ELF-1 (cell line): Measurements from ENCODE around the gene DPAGT1.
"Not testable (repeated sequence)": the region's sequence is repeated elsewhere in the genome, so short reads cannot be mapped to it uniquely, and the experiment has no call there.

Source experiments
- DNase-seq: peaks from one replicate; pipeline ENCODE4 v3.0.0-alpha.2; 2016; ENCODE audit warnings: low read depth, low spot score

DPAGT1 gene

GRCh38 chr11:119093942-119094815 lies 7.5 kb downstream of the DPAGT1 start:
- DNase-seq = peak; percentile 46

GRCh38 chr11:119092880-119093842 lies 8.5 kb downstream of the DPAGT1 start:
- DNase-seq = peak; percentile 18

- peak; percentile 42 for DNase-seq
Measured at GRCh38 chr11:119091966-119092879, 9.4 kb downstream of the DPAGT1 start.

- peak; percentile 10 for DNase-seq
Measured at GRCh38 chr11:119091178-119091577, 10.5 kb downstream of the DPAGT1 start.

GRCh38 chr11:119089319-119089718 lies 12.3 kb downstream of the DPAGT1 start:
- DNase-seq = no peak

DNA sequence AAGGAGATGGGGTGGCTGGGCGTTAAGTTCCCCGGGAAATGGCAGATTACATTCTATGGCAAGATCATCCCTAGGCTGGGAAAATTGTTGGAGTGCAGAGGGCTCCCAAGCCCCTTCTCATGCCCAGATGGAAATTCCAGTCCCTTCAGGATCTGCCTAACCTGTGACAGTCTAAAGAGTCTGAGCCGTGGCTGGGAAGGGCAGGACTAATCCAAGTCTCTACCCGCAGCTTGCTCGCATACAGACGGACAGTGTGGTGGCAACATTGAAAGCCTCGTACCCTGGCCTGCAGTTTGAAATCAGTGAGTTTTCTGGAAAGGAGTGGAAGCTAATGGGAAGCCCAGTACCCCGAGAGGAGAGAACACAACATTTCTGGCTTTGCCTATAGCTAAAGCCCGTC lies 13.2 kb downstream of the DPAGT1 start:
- DNase-seq = no peak

GRCh38 chr11:119087747-119088241 lies 13.9 kb downstream of the DPAGT1 start:
- DNase-seq = no peak

GRCh38 chr11:119087123-119087522 lies 14.5 kb downstream of the DPAGT1 start:
- DNase-seq = no peak

DNA sequence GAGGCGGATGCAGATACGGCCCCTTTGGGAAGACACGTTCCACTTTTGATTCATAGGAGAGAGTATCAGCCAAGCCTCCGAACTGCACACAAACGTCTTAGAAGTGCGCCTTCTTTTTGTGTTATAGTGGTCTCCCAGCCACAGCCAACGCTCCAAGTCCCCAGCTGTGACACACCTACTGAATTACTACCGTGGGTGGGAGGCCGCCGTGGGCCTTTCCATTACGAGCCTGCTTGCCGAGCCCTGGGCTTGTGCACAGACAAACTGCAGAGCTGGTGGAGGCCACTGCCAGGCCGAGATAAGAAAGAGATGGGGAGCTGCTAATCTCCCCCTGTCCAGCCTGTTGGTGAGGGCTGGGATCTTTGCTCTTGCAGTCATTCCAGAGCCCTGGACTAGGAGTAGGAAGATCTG lies 16.2 kb downstream of the DPAGT1 start:
- DNase-seq = peak; percentile 37

GRCh38 chr11:119084663-119085436 lies 16.8 kb downstream of the DPAGT1 start, which contains the start of gene HMBS:
TSS of gene HMBS (plus strand) at chr11:119084881. CDS start at chr11:119085034, 153 bp downstream.
- DNase-seq = peak; percentile 98

DNA sequence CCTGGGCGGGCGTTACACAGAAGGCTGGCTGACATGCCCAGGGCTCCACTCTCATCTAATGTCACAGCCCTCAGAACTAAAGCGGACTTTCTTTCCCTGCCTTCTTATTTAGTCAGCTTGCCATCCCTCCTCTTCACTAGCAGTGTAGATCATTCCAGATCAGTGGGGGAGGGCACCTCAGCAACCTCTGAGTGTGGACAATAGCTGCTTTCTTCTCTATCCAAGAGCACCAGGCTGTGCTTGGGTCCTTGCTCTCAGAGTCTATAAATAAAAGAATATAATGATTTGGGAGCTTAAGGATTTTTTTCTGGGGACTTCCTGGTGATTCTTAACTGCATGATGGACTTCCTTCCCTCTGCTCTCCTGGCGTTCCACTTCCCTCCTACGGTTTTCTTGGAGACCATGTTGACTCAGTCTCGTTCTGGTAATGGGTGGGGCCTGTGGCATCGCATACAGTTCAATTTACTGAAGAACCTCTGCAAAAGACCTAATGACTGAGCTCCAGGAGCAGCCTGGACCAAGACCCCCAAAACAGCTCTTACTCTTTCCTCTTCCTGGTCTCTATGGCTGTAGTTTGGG lies 19.9 kb downstream of the DPAGT1 start:
- DNase-seq = no peak

DNA sequence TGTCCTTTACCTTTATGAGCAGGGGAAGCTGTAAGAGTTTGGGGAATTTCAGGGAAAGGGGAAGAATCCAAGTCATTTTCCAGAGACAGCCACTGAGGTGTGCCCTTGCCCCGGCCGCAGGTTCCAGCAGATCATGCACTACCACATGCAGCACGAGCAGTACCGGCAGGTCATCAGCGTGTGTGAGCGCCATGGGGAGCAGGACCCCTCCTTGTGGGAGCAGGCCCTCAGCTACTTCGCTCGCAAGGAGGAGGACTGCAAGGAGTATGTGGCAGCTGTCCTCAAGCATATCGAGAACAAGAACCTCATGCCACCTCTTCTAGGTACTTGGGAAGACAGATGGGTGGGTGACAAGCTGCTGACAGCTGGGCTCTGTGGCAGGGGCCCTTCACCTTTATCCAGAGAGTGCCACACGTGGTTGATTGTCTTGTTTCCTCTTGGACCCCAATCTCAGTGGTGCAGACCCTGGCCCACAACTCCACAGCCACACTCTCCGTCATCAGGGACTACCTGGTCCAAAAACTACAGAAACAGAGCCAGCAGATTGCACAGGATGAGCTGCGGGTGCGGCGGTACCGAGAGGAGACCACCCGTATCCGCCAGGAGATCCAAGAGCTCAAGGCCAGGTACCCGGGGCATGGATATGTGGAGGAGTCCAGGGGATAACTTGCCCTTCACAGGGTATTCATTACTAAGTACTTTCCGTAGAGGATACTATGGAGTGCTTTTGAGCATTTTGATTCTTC lies 22.8 kb downstream of the DPAGT1 start:
- no peak for DNase-seq

DNA sequence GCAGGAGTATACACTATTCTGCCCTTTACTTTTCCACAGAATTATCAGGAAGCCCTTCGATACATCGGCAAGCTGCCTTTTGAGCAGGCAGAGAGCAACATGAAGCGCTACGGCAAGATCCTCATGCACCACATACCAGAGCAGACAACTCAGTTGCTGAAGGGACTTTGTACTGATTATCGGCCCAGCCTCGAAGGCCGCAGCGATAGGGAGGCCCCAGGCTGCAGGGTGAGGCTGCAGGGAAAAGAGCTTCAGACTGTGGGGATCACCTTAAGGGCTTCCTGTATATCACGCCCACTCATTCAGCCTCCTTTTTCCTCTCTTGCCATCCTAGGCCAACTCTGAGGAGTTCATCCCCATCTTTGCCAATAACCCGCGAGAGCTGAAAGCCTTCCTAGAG lies 23.8 kb downstream of the DPAGT1 start:
- DNase-seq = no peak

DNA sequence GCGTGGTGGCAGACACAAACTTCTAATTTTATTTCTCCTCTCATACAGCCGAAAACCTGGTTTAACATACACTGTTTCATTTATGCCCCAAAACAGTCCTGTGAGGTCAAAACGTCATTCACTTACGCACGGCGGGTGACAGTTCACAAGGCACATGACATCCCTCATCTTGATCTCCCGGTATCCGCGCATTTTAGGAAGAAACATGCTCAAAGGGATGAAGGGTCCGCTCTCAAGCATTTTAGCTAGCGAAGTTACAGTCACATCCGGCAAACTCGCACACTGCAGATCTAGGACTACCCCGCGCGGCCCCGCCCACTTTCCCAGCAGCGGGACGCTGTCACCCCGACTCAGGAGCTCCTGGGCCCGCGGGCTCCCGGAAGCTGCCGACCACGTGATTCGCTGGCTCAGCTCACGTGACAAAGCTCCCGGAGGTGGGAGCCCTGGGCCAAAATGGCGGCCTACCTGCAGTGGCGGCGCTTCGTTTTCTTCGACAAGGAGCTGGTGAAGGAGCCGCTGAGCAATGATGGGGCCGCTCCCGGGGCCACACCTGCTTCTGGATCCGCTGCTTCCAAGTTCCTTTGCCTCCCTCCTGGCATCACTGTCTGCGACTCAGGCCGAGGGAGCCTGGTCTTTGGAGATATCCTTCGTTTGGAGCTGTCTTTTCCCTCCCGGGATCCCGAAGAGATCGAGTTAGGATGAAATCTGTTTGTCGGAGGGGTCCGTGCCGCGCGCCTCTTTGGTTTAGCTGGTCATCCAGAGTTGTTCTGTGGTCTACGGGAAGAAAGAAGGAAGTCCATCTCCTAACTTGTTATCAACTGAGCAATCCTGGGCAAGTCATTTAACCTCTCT lies 34.1 kb downstream of the DPAGT1 start, which contains the start of gene VPS11:
VPS11 (plus strand) TSS at position 448 of the 852 bp plus-strand sequence; CDS start at position 454, 6 bp downstream.
- DNase-seq = peak; percentile 96

- DNase-seq = peak; percentile 47
Measured at GRCh38 chr11:119065369-119065768, 36.3 kb downstream of the DPAGT1 start.

DNA sequence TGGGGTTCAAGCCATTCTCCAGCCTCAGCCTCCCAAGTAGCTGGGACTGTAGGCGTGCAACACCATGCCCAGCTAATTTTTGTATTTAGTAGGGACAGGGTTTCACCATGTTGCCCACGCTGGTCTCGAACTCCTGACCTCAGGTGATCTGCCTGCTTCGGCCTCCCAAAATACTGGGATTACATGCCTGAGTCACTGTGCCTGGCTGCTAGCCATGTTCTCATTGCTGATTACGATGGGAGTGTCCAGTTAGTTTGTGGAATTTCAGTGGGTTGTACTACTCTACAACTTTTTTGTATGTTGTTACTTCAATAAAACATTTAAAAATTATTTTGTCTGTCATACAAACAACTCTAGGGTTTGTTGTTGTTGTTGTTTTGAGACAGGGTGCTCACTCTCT lies 38.9 kb downstream of the DPAGT1 start:
- no peak for DNase-seq

- DNase-seq = no peak
Measured at GRCh38 chr11:119061256-119061655, 40.4 kb downstream of the DPAGT1 start.

- not testable (repeated sequence) for DNase-seq
Measured at GRCh38 chr11:119059128-119059527, 42.5 kb downstream of the DPAGT1 start.
